Measurements from ENCODE around the gene UGP2.

- TF ChIP-seq CTCF (IDR thresholded peaks at IDR 0.05) (no peak), POLR2AphosphoS5 (IDR thresholded peaks at IDR 0.05) (no peak)
These were observed 49.0 kb downstream of the UGP2 start for GRCh38 chr2:63890678-63891077.
